Breast epithelium (tissue), 4 donors: ENCODE results near the gene TOMM7. TPM values are rescaled to one million over a fixed set of nuclear protein-coding genes. Genes with fewer than 3 reads are reported as not detected.
"Not testable (repeated sequence)": the region's sequence is repeated elsewhere in the genome, so short reads cannot be mapped to it uniquely, and the experiment has no call there.

Experiments used
- DNase-seq, 2 donors: peaks; one replicate each; pipeline ENCODE4 v3.0.0-alpha.2; 2019; ENCODE audit warnings: low spot score in 2 of 2
- H3K27ac ChIP-seq, 2 donors: fragments of 200-600 bp; sonication (generic) in 1 of 2; one replicate each; pipeline ENCODE4 v1.5.1; 2016 to 2019; ENCODE audit warnings: mild to moderate bottlenecking in 1 of 2
- H3K27me3 ChIP-seq, 2 donors: fragments of 200-600 bp; sonication (generic) in 1 of 2; one replicate each; pipeline versions ENCODE4 v1.5.1 to v1.6.0; 2017 to 2019; ENCODE audit warnings: control low read depth in 1 of 2, mild to moderate bottlenecking in 1 of 2
- H3K36me3 ChIP-seq: fragments of 200-600 bp; one replicate; pipeline ENCODE4 v1.5.1; 2019
- H3K4me1 ChIP-seq, 2 donors: fragments of 200-600 bp; sonication (generic); one replicate each; pipeline ENCODE4 v1.5.1; 2016 to 2019; ENCODE audit warnings: control low read depth in 1 of 2
- H3K4me3 ChIP-seq, 3 donors: fragments of 200-600 bp; sonication (generic); 1 replicate in 2 of 3; 2 replicates in 1 of 3; pipeline ENCODE4 v1.5.1; 2016 to 2019; ENCODE audit warnings: mild to moderate bottlenecking in 3 of 3, moderate library complexity in 2 of 3
- H3K9me3 ChIP-seq, 2 donors: fragments of 200-600 bp; sonication (generic) in 1 of 2; one replicate each; pipeline ENCODE4 v1.5.1; 2016 to 2019; ENCODE audit warnings: control low read depth in 1 of 2
- CTCF ChIP-seq, 3 donors: fragments of 450-650 bp; IDR thresholded peaks; one replicate each; pipeline ENCODE4 v1.5.1; 2016 to 2017; ENCODE audit warnings: antibody characterized with exemption in 3 of 3, mild to moderate bottlenecking in 3 of 3, moderate library complexity in 3 of 3
- POLR2A ChIP-seq: fragments of 450-650 bp; IDR thresholded peaks from one replicate; pipeline ENCODE4 v1.6.1; 2016; ENCODE audit warnings: antibody characterized with exemption, mild to moderate bottlenecking, moderate library complexity
- POLR2AphosphoS5 ChIP-seq, 3 donors: sonication (generic); formaldehyde crosslinking; IDR thresholded peaks; one replicate each; pipeline ENCODE4 v1.6.1; 2017; ENCODE audit warnings: antibody characterized with exemption in 3 of 3
- intact Hi-C: fragments of 100-400 bp; cut with DNase I; formaldehyde crosslinking; loops from one replicate; pipeline ENCODE4 v1.15.1; 2023; ENCODE audit warnings: low total_unique reads
- total RNA-seq, 3 donors: library from RNA; depleted of rRNA; stranded (reverse); fragments of >200 nt; gene quantifications; one replicate each; pipeline ENCODE4 v1.1.0, GENCODE V29; 2016

TOMM7 gene
- total RNA-seq, 3 donors from 2014 or later = 191 to 304 (median 210) TPM

DNA sequence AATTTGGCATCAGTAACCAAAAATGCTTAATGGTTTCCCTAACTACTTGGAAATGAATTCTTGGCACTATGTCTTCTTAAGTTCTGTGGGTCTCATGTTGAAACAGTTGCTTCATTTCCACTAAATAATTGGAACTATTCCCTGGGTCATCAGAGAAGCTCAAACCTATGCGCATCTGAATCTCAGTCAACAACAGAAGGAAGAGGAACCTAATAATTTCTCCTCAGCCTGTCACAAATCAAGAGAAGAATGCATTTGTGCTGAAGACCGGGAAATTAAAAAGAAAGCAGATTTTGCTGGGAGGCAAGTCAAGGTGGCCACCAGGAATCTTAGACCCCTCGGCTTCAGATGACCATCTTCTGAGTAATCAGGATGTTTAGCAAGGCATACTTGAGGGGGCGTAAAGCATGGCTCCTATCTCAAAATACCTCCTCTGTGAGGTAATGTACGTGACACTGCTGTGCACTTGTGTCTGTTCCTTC is 41.4 kb downstream of the TOMM7 start:
- Histone ChIP-seq H3K27ac (peak overlapping the region; percentile 67 to 93), H3K4me1 (no peaks in the 10 kb centered on the region), H3K36me3 (no peaks in the 10 kb centered on the region), H3K4me3 (peak overlapping the region in 1 of 3 donors; percentile 28), H3K27me3 (no peaks in the 10 kb centered on the region), H3K9me3 (no peaks in the 10 kb centered on the region)
- TF ChIP-seq CTCF (IDR thresholded peaks at IDR 0.05) (no peak), POLR2AphosphoS5 (IDR thresholded peaks at IDR 0.05) (peak in 1 of 3 donors; percentile 18)
- intact Hi-C loops = no loop called here
- DNase-seq = no peak

- H3K27me3 ChIP-seq, H3K9me3 ChIP-seq, H3K36me3 ChIP-seq, H3K4me1 ChIP-seq, DNase-seq, H3K4me3 ChIP-seq, intact Hi-C loops: not testable (repeated sequence)
- peak overlapping the region in 1 of 2 donors; percentile 48 for H3K27ac ChIP-seq
These were observed 42.8 kb downstream of the TOMM7 start for GRCh38 chr7:22779730-22780323.

- TF ChIP-seq POLR2AphosphoS5 (IDR thresholded peaks at IDR 0.05) = no peak
- no peak for TF ChIP-seq CTCF (IDR thresholded peaks at IDR 0.05)
- TF ChIP-seq POLR2A = no peak
- intact Hi-C loops = no loop called here
These were observed 45.7 kb downstream of the TOMM7 start for GRCh38 chr7:22776964-22777363.

GRCh38 chr7:22772885-22773284 is 49.8 kb downstream of the TOMM7 start:
- TF ChIP-seq CTCF (IDR thresholded peaks at IDR 0.05) (no peak), POLR2AphosphoS5 (IDR thresholded peaks at IDR 0.05) (no peak), POLR2A (no peak)
- H3K27me3 ChIP-seq = no peaks in the 10 kb centered on the region
- DNase-seq = no peak
- no peaks in the 10 kb centered on the region for H3K9me3 ChIP-seq
- no peak overlapping the region for H3K27ac ChIP-seq
- no peaks in the 10 kb centered on the region for H3K4me1 ChIP-seq
- intact Hi-C loops = loop anchor here (5.0 kb wide), 1 partner anchor 211 kb away; no protein-coding TSS in a partner anchor
- H3K4me3 ChIP-seq = no peak overlapping the region
- H3K36me3 ChIP-seq = no peaks in the 10 kb centered on the region

More at GRCh38 chr7:22776964-22777363, 45.7 kb downstream of the TOMM7 start:
- Histone ChIP-seq H3K27me3 (no peaks in the 10 kb centered on the region), H3K36me3 (no peaks in the 10 kb centered on the region), H3K4me3 (no peak overlapping the region), H3K27ac (no peak overlapping the region), H3K9me3 (no peaks in the 10 kb centered on the region), H3K4me1 (no peaks in the 10 kb centered on the region)
- DNase-seq = no peak

GRCh38 chr7:22771872-22772228 is 50.8 kb downstream of the TOMM7 start:
- H3K27me3 ChIP-seq = no peaks in the 10 kb centered on the region
- H3K4me3 ChIP-seq = no peak overlapping the region
- TF ChIP-seq CTCF (IDR thresholded peaks at IDR 0.05) = no peak
- TF ChIP-seq POLR2A = no peak
- no peak for TF ChIP-seq POLR2AphosphoS5 (IDR thresholded peaks at IDR 0.05)
- no peak overlapping the region for H3K27ac ChIP-seq
- H3K4me1 ChIP-seq = no peaks in the 10 kb centered on the region
- intact Hi-C loops = loop anchor here (5.0 kb wide), 1 partner anchor 210 kb away; no protein-coding TSS in a partner anchor
- H3K9me3 ChIP-seq = no peaks in the 10 kb centered on the region
- no peak for DNase-seq
- no peaks in the 10 kb centered on the region for H3K36me3 ChIP-seq
